22Rv1 (cell line): ENCODE measurements around the gene IFIT2.

Source experiments
- H3K27ac ChIP-seq: fragments of 450-650 bp; 2 replicates; pipeline ENCODE4 v1.5.1; 2017
- ZFX ChIP-seq: fragments of 450-650 bp; IDR thresholded peaks from 2 replicates; pipeline ENCODE4 v1.6.1; 2017; ENCODE audit warnings: antibody characterized with exemption, borderline replicate concordance
- TF ChIP-seq, protein P1 (sequence below): fragments of 450-650 bp; IDR thresholded peaks from 2 replicates; pipeline ENCODE4 v1.5.1; 2017; ENCODE audit warnings: mild to moderate bottlenecking

IFIT2 gene

GRCh38 chr10:89304446-89304845 lies 2.6 kb downstream of the IFIT2 start:
- H3K27ac ChIP-seq = no peak overlapping the region
- no peak for TF ChIP-seq ZFX
- TF ChIP-seq, protein P1, sequence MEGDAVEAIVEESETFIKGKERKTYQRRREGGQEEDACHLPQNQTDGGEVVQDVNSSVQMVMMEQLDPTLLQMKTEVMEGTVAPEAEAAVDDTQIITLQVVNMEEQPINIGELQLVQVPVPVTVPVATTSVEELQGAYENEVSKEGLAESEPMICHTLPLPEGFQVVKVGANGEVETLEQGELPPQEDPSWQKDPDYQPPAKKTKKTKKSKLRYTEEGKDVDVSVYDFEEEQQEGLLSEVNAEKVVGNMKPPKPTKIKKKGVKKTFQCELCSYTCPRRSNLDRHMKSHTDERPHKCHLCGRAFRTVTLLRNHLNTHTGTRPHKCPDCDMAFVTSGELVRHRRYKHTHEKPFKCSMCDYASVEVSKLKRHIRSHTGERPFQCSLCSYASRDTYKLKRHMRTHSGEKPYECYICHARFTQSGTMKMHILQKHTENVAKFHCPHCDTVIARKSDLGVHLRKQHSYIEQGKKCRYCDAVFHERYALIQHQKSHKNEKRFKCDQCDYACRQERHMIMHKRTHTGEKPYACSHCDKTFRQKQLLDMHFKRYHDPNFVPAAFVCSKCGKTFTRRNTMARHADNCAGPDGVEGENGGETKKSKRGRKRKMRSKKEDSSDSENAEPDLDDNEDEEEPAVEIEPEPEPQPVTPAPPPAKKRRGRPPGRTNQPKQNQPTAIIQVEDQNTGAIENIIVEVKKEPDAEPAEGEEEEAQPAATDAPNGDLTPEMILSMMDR = no peak

DNA sequence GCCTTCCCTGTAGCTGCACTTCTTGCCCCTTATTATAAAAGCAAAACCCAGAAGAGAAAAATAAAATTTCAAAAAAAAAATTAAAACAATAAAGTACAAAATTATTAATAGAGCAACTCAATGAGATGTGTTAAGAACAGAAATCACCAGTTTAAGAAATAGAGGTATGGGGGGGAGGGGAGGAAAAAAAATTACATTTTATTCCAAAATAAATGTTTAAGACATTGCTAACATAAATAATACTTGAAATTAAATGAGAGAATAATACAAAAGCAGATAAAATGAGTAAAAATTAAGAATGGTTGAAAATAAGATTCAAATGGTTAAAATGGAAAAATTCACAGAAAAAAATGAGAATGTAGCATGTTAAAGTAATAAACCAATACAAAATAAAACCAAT lies 3.1 kb downstream of the IFIT2 start:
- no peak overlapping the region for H3K27ac ChIP-seq
- TF ChIP-seq ZFX = no peak
- TF ChIP-seq, protein P1 = no peak

DNA sequence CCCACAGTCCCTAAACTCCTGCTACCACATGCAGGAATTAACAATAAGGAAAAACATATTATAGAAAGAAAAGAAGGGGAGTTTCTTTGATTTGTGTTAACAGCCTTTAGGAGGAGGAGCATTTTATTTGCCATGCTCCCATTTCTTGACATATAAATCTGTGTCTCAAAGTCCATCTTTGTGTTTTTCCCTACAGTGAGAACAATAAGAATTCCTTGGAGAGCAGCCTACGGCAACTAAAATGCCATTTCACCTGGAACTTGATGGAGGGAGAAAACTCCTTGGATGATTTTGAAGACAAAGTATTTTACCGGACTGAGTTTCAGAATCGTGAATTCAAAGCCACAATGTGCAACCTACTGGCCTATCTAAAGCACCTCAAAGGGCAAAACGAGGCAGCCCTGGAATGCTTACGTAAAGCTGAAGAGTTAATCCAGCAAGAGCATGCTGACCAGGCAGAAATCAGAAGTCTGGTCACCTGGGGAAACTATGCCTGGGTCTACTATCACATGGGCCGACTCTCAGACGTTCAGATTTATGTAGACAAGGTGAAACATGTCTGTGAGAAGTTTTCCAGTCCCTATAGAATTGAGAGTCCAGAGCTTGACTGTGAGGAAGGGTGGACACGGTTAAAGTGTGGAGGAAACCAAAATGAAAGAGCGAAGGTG lies 4.1 kb downstream of the IFIT2 start:
- TF ChIP-seq, protein P1 = no peak
- no peak for TF ChIP-seq ZFX
- no peak overlapping the region for H3K27ac ChIP-seq

GRCh38 chr10:89306434-89307268 lies 4.8 kb downstream of the IFIT2 start:
- TF ChIP-seq ZFX = no peak
- TF ChIP-seq, protein P1 = no peak
- H3K27ac ChIP-seq = no peak overlapping the region

DNA sequence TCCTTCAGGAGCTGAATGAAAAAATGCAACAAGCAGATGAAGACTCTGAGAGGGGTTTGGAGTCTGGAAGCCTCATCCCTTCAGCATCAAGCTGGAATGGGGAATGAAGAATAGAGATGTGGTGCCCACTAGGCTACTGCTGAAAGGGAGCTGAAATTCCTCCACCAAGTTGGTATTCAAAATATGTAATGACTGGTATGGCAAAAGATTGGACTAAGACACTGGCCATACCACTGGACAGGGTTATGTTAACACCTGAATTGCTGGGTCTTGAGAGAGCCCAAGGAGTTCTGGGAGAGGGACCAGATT lies 5.4 kb downstream of the IFIT2 start:
- no peak for TF ChIP-seq ZFX
- TF ChIP-seq, protein P1 = no peak
- H3K27ac ChIP-seq = no peak overlapping the region

GRCh38 chr10:89308266-89308665 lies 6.4 kb downstream of the IFIT2 start:
- TF ChIP-seq ZFX = no peak
- TF ChIP-seq, protein P1 = no peak
- no peak overlapping the region for H3K27ac ChIP-seq

DNA sequence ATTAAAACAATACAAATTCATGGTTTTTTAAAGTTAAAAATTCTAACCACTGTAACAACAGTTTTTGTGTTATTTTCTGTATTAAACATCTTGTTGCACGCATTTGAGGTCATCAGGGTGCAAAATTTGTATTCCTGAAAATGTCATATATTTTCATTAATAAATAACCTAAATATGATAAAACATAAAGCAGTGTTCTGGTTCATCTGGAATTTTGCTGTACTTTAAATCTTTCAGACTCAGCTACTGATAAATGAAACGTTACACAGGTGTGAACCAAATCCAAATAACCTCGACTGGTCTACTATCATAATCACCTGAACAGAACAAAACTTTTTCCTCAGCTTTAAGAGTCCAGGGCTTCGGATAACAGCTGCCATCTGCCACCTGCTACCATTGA lies 6.9 kb downstream of the IFIT2 start:
- H3K27ac ChIP-seq = no peak overlapping the region
- no peak for TF ChIP-seq ZFX
- TF ChIP-seq, protein P1 = no peak
